CD14-positive monocyte (primary cell): ENCODE measurements around the gene CBLC. TPM values are rescaled to one million over a fixed set of nuclear protein-coding genes. Genes with fewer than 3 reads are reported as not detected.

ENCODE experiments used
- DNase-seq, 3 donors: peaks; one replicate each; pipeline ENCODE4 v3.0.0-alpha.2; 2011 to 2022
- H2AFZ ChIP-seq: 2 replicates; pipeline ENCODE4 v1.6.0; 2012; ENCODE audit warnings: mild to moderate bottlenecking, low read depth, low read length, inconsistent platforms; ENCODE audit not compliant: insufficient read depth, poor library complexity, severe bottlenecking
- H3K27ac ChIP-seq, 2 donors: 1 replicate in 1 of 2; 2 replicates in 1 of 2; pipeline ENCODE4 v1.5.1; 2012 to 2013; ENCODE audit warnings: low read length in 2 of 2, control low read depth in 1 of 2, inconsistent platforms in 1 of 2, low read depth in 1 of 2, mild to moderate bottlenecking in 1 of 2
- H3K27me3 ChIP-seq, 2 donors: one replicate each; pipeline versions ENCODE4 v1.6.0 to v1.6.1; 2011 to 2013; ENCODE audit warnings: low read length in 2 of 2; ENCODE audit not compliant: control insufficient read depth in 2 of 2, insufficient read depth in 2 of 2
- H3K36me3 ChIP-seq, 2 donors: replicated peaks in 1 of 2; 1 replicate in 1 of 2; 2 replicates in 1 of 2; pipeline versions ENCODE4 v1.5.1 to v1.6.1; 2012 to 2013; ENCODE audit warnings: low read length in 2 of 2, control low read depth in 1 of 2, inconsistent platforms in 1 of 2, mild to moderate bottlenecking in 1 of 2; ENCODE audit not compliant: insufficient read depth in 2 of 2, control insufficient read depth in 1 of 2
- H3K4me1 ChIP-seq, 2 donors: 1 replicate in 1 of 2; 2 replicates in 1 of 2; pipeline versions ENCODE4 v1.5.1 to v1.6.1; 2012 to 2013; ENCODE audit warnings: low read length in 2 of 2, control low read depth in 1 of 2, inconsistent platforms in 1 of 2, mild to moderate bottlenecking in 1 of 2, moderate library complexity in 1 of 2; ENCODE audit not compliant: insufficient read depth in 2 of 2, control insufficient read depth in 1 of 2
- H3K4me2 ChIP-seq: replicated peaks from 2 replicates; pipeline ENCODE3; 2012; ENCODE audit warnings: low read length, moderate library complexity, mild to moderate bottlenecking; ENCODE audit not compliant: poor library complexity, severe bottlenecking; ENCODE audit errors: extremely low read depth
- H3K4me3 ChIP-seq, 3 experiments: fragments of 200-600 bp in 1 of 3; sonication (generic) in 1 of 3; replicated peaks in 1 of 3; 1 replicate in 2 of 3; 2 replicates in 1 of 3; pipeline ENCODE4 v1.5.1; 2011 to 2013; ENCODE audit warnings: low read length in 3 of 3, mild to moderate bottlenecking in 3 of 3, control low read depth in 2 of 3, low read depth in 2 of 3, inconsistent platforms in 1 of 3, moderate library complexity in 1 of 3
- H3K79me2 ChIP-seq: 2 replicates; pipeline ENCODE4 v1.6.0; 2012; ENCODE audit warnings: mild to moderate bottlenecking, control low read depth, inconsistent platforms, low read length, moderate library complexity; ENCODE audit not compliant: insufficient read depth
- H3K9ac ChIP-seq: 2 replicates; pipeline ENCODE4 v1.6.0; 2017; ENCODE audit warnings: low read length, mild to moderate bottlenecking; ENCODE audit not compliant: insufficient read depth, poor library complexity, severe bottlenecking
- H3K9me3 ChIP-seq, 2 donors: replicated peaks in 1 of 2; 1 replicate in 1 of 2; 2 replicates in 1 of 2; pipeline versions ENCODE4 v1.5.1 to v1.6.1; 2012 to 2013; ENCODE audit warnings: low read length in 2 of 2, control low read depth in 1 of 2; ENCODE audit not compliant: control insufficient read depth in 1 of 2, insufficient read depth in 1 of 2
- H4K20me1 ChIP-seq: 2 replicates; pipeline ENCODE4 v1.6.0; 2012; ENCODE audit warnings: mild to moderate bottlenecking, low read length, control low read depth, moderate library complexity; ENCODE audit not compliant: insufficient read depth
- H3K27ac Mint-ChIP-seq, 7 donors: one replicate each; pipeline ENCODE4 v1.8.0; 2020; ENCODE audit warnings: mild to moderate bottlenecking in 7 of 7, mixed read lengths in 7 of 7, moderate library complexity in 6 of 7, inconsistent platforms in 2 of 7
- H3K27me3 Mint-ChIP-seq, 3 donors: one replicate each; pipeline ENCODE4 v1.8.0; 2021 to 2022; ENCODE audit warnings: low read depth in 3 of 3, mild to moderate bottlenecking in 3 of 3, mixed read lengths in 3 of 3, moderate library complexity in 3 of 3, inconsistent platforms in 1 of 3
- H3K36me3 Mint-ChIP-seq, 2 donors: one replicate each; pipeline ENCODE4 v1.8.0; 2020; ENCODE audit warnings: mixed read lengths in 2 of 2, inconsistent platforms in 1 of 2, mild to moderate bottlenecking in 1 of 2
- H3K4me1 Mint-ChIP-seq: one replicate; pipeline ENCODE4 v1.8.0; 2020; ENCODE audit warnings: mild to moderate bottlenecking, mixed read lengths
- H3K4me3 Mint-ChIP-seq, 2 donors: one replicate each; pipeline ENCODE4 v1.8.0; 2020; ENCODE audit warnings: mild to moderate bottlenecking in 2 of 2, mixed read lengths in 2 of 2, moderate library complexity in 1 of 2
- H3K9me3 Mint-ChIP-seq, 7 donors: one replicate each; pipeline ENCODE4 v1.8.0; 2020 to 2022; ENCODE audit warnings: mixed read lengths in 7 of 7, mild to moderate bottlenecking in 6 of 7, moderate library complexity in 6 of 7, inconsistent platforms in 2 of 7
- WGBS: methylation state at CpG from one replicate; pipeline ENCODE4 v1.1.5; 2013; ENCODE audit warnings: missing lambda C conversion rate; ENCODE audit not compliant: insufficient coverage; 5-methylcytosine and 5-hydroxymethylcytosine counted together
- intact Hi-C, 2 donors: fragments of 100-400 bp; cut with micrococcal nuclease; formaldehyde crosslinking; loops; one replicate each; pipeline versions ENCODE4 v1.15.0 to v1.15.1; 2023
- polyA plus RNA-seq, 3 donors: library from polyadenylated mRNA; depleted of rRNA in 1 of 3; unstranded in 2 of 3; stranded (reverse) in 1 of 3; fragments of 300-500 nt in 2 of 3; fragments of >200 nt in 1 of 3; fragmentation: Illumina TruSeq in 2 of 3; gene quantifications; 1 replicate in 2 of 3; 2 replicates in 1 of 3; pipeline ENCODE4 v1.2.3, GENCODE V29; 2012 to 2021
- TF ChIP-seq, protein P1 (sequence below): fragments of 200-600 bp; IDR thresholded peaks from one replicate; pipeline ENCODE4 v1.8.0; 2022; ENCODE audit warnings: antibody characterized with exemption, mild to moderate bottlenecking

Gene CBLC
- polyA plus RNA-seq, 3 donors = not detected

DNA sequence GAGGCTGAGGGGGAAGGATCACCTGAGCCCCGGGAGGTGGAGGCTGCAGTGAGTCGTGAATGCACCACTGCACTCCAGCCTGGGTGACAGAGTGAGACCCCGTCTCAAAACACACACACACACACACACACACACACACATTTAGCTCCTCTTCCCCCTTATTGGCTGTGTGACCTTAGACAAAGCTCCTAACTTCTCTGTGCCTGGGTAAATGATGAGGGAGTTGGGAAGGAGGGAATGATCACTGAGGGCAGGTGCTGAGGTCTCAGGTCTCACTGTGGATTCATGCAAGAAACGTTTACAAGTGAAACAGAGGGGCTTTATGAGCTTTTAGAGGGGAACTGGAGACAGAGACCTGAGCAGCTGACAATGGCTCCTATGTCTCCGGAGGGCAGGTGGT is 46.1 kb upstream of the CBLC start:
- 85% methylated on average over 2 of the region's 5 CpGs for WGBS
- H3K9me3 ChIP-seq = no peaks in the 10 kb centered on the region
- peak overlapping the region in 2 of 7 donors; percentile 5 to 68 for H3K27ac Mint-ChIP-seq
- H3K36me3 Mint-ChIP-seq = peaks cover 0 to 2% of the 10 kb centered on the region in 2 donors
- no peaks in the 10 kb centered on the region for H4K20me1 ChIP-seq
- TF ChIP-seq, protein P1, sequence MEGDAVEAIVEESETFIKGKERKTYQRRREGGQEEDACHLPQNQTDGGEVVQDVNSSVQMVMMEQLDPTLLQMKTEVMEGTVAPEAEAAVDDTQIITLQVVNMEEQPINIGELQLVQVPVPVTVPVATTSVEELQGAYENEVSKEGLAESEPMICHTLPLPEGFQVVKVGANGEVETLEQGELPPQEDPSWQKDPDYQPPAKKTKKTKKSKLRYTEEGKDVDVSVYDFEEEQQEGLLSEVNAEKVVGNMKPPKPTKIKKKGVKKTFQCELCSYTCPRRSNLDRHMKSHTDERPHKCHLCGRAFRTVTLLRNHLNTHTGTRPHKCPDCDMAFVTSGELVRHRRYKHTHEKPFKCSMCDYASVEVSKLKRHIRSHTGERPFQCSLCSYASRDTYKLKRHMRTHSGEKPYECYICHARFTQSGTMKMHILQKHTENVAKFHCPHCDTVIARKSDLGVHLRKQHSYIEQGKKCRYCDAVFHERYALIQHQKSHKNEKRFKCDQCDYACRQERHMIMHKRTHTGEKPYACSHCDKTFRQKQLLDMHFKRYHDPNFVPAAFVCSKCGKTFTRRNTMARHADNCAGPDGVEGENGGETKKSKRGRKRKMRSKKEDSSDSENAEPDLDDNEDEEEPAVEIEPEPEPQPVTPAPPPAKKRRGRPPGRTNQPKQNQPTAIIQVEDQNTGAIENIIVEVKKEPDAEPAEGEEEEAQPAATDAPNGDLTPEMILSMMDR = no peak
- peaks cover 46% of the 10 kb centered on the region for H3K4me1 Mint-ChIP-seq
- no peak overlapping the region for H3K4me2 ChIP-seq
- no peak overlapping the region for H2AFZ ChIP-seq
- no peak overlapping the region for H3K27ac ChIP-seq
- intact Hi-C loops = loop anchor here in 1 of 2 donors (5.0 kb wide), 1 partner anchor 39 kb away; no protein-coding TSS in a partner anchor
- H3K79me2 ChIP-seq = no peaks in the 10 kb centered on the region
- H3K27me3 Mint-ChIP-seq = peaks cover 2 to 5% (median 2%) of the 10 kb centered on the region in 3 donors
- H3K36me3 ChIP-seq = no peaks in the 10 kb centered on the region
- H3K4me3 ChIP-seq = no peak overlapping the region
- no peak overlapping the region for H3K4me3 Mint-ChIP-seq
- H3K27me3 ChIP-seq = no peaks in the 10 kb centered on the region
- DNase-seq = no peak
- H3K4me1 ChIP-seq = peaks cover 31 to 49% of the 10 kb centered on the region in 2 donors
- H3K9me3 Mint-ChIP-seq = peaks cover 0 to 5% (median 0%) of the 10 kb centered on the region in 7 donors
- no peak overlapping the region for H3K9ac ChIP-seq

DNA sequence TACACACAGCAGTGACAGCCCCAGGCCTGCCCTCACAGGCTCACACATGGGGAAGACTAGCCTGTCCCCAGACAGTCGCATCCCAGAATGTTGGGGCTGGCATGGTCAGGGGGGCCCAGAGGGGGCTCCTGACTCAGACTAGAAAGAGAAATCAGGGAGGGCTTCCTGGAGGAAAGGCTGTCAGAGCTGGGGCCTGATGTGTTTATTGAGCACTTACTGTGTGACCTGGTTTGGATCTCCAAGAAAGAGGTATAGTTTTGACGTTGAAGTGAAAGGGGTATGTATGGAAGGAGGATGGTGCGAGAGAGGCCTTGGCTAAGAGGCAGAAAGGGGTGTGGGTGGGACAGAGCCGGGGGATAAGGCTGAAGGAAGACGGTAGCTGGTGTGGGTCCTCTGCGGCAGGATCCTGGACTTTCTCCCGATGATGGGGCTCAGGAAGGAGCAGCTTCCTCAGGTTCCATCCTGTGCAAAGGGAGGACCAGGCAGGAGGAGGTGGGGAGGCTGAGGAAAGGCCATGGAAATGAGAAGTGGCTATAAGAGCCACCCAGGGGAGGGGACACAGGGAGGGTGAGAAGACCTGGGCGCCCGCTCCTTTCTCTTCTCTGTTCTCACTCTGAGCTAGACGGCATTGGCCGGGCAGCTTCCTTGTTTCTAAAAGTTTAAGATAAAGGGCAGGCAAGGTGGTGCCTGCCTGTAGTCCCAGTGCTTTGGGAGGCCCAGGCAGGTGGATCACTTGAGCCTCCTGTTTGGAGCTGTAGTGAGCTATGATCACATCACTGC is 45.3 kb upstream of the CBLC start:
- 76% methylated on average over 7 of the region's 11 CpGs for WGBS
- H3K4me3 Mint-ChIP-seq = no peak overlapping the region
- Histone ChIP-seq H3K36me3 (no peaks in the 10 kb centered on the region), H3K27ac (no peak overlapping the region), H3K9me3 (no peaks in the 10 kb centered on the region), H3K4me1 (peaks cover 39 to 57% of the 10 kb centered on the region in 2 donors), H3K4me2 (no peak overlapping the region), H3K79me2 (no peaks in the 10 kb centered on the region), H3K27me3 (no peaks in the 10 kb centered on the region), H4K20me1 (no peaks in the 10 kb centered on the region), H3K9ac (no peak overlapping the region), H2AFZ (no peak overlapping the region), H3K4me3 (no peak overlapping the region)
- intact Hi-C loops = loop anchor here in 1 of 2 donors (5.0 kb wide), 1 partner anchor 40 kb away; no protein-coding TSS in a partner anchor
- TF ChIP-seq, protein P1 = no peak
- H3K27ac Mint-ChIP-seq = peak overlapping the region in 6 of 7 donors; percentile 12 to 70 (median 63)
- peak; percentile 50 to 60 (median 59) for DNase-seq
- H3K9me3 Mint-ChIP-seq = peaks cover 0 to 5% (median 0%) of the 10 kb centered on the region in 7 donors
- peaks cover 2 to 5% (median 2%) of the 10 kb centered on the region in 3 donors for H3K27me3 Mint-ChIP-seq
- H3K36me3 Mint-ChIP-seq = peaks cover 0 to 2% of the 10 kb centered on the region in 2 donors
- peaks cover 53% of the 10 kb centered on the region for H3K4me1 Mint-ChIP-seq
